Neural crest cell (in vitro differentiated cells): ENCODE measurements around the gene AJAP1. TPM values are rescaled to one million over a fixed set of nuclear protein-coding genes. Genes with fewer than 3 reads are reported as not detected.
A peak's percentile ranks its signal among the peaks of the same experiment; 100 is the strongest.

ENCODE experiments used
- DNase-seq: peaks from one replicate; pipeline ENCODE4 v3.0.0; 2021; ENCODE audit warnings: low read depth, mixed read lengths, low spot score
- H3K27ac Mint-ChIP-seq: one replicate; pipeline ENCODE4 v1.8.0; 2021; ENCODE audit warnings: mild to moderate bottlenecking, mixed read lengths; ENCODE audit not compliant: unreplicated experiment
- H3K27me3 Mint-ChIP-seq: 2 replicates; pipeline ENCODE4 v1.8.0; 2021; ENCODE audit warnings: low read depth, mild to moderate bottlenecking, mixed read lengths
- H3K36me3 Mint-ChIP-seq: 2 replicates; pipeline ENCODE4 v1.8.0; 2021; ENCODE audit warnings: low read depth, mild to moderate bottlenecking, mixed read lengths
- H3K4me1 Mint-ChIP-seq: 2 replicates; pipeline ENCODE4 v1.8.0; 2021; ENCODE audit warnings: mixed read lengths
- H3K4me3 Mint-ChIP-seq: one replicate; pipeline ENCODE4 v1.8.0; 2021; ENCODE audit warnings: mild to moderate bottlenecking, mixed read lengths
- H3K9me3 Mint-ChIP-seq: 2 replicates; pipeline ENCODE4 v1.8.0; 2021; ENCODE audit warnings: mixed read lengths
- total RNA-seq: library from RNA; stranded (reverse); gene quantifications from 2 replicates; pipeline ENCODE4 v1.2.1, GENCODE V29; 2021
- TF ChIP-seq, protein P1 (sequence below): fragments of 200-600 bp; sonication (generic); conservative IDR thresholded peaks from 2 replicates; pipeline ENCODE4 v1.5.0; 2021; ENCODE audit warnings: antibody characterized with exemption, mild to moderate bottlenecking

Gene AJAP1
- total RNA-seq, 1 donor from 2014 or later = 1.4 TPM

DNA sequence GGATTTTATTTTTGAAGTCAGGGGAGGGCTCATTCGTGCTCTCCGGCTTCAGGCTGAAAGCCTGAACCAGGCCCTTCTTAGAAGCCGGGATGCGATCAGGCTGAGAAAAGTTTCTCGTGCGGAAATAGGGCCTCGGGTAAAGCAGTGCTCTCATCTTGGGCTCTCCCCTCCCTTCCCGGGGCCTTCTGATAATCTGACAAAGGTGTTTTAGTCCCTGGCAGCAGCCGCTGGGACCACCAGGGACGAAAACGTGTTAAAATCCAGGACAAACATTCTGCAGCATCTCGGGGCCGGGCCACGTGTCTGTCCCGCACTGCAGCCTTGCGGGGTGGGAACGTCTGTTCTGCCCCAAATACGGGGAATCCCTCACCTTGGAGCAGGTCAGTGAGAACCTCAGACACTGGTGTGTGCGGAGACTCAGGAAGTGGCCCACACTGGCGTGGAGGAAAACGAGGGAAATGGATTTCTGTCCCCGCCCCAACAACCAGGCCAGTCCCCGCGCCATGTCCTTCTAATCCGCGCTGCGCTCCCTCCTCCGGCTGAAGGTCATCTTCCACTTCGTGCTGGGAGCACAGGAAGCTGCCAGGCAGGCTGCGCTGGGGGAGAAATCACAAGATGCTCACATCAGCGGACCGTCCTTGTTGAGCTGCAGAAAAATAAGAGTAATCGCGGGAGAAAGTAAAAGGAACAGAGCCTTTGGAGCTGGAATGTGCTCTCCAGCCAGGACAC is 16.6 kb upstream of the AJAP1 start:
- Mint-ChIP-seq H3K27ac (peak overlapping the region; percentile 43), H3K4me1 (peaks cover 22% of the 10 kb centered on the region), H3K27me3 (peaks cover 2% of the 10 kb centered on the region), H3K9me3 (no peaks in the 10 kb centered on the region), H3K4me3 (no peak overlapping the region), H3K36me3 (no peaks in the 10 kb centered on the region)
- TF ChIP-seq, protein P1, sequence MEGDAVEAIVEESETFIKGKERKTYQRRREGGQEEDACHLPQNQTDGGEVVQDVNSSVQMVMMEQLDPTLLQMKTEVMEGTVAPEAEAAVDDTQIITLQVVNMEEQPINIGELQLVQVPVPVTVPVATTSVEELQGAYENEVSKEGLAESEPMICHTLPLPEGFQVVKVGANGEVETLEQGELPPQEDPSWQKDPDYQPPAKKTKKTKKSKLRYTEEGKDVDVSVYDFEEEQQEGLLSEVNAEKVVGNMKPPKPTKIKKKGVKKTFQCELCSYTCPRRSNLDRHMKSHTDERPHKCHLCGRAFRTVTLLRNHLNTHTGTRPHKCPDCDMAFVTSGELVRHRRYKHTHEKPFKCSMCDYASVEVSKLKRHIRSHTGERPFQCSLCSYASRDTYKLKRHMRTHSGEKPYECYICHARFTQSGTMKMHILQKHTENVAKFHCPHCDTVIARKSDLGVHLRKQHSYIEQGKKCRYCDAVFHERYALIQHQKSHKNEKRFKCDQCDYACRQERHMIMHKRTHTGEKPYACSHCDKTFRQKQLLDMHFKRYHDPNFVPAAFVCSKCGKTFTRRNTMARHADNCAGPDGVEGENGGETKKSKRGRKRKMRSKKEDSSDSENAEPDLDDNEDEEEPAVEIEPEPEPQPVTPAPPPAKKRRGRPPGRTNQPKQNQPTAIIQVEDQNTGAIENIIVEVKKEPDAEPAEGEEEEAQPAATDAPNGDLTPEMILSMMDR = no peak
- DNase-seq = no peak

DNA sequence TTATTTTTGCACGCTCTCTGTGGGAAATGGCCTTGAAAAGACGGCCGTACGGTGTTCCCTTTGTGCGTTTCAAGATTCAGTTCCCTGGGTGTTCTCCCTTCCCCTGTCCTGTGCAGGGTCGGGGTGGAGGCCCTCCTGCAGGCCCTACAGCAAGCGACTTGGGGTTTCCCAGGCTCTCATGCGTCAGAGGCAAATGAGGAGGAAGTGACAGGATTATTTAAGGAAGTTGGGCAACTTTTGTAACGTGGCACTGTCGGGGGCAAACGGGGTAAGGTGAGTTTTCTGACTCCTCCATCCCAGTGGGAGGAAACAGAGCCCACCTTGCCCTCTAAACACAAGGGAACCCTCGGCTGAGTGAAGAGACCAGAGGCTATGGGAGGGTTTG is 16.1 kb upstream of the AJAP1 start:
- H3K4me1 Mint-ChIP-seq = peaks cover 22% of the 10 kb centered on the region
- H3K9me3 Mint-ChIP-seq = no peaks in the 10 kb centered on the region
- peaks cover 3% of the 10 kb centered on the region for H3K27me3 Mint-ChIP-seq
- TF ChIP-seq, protein P1 = no peak
- no peak overlapping the region for H3K27ac Mint-ChIP-seq
- no peaks in the 10 kb centered on the region for H3K36me3 Mint-ChIP-seq
- no peak for DNase-seq
- H3K4me3 Mint-ChIP-seq = no peak overlapping the region

DNA sequence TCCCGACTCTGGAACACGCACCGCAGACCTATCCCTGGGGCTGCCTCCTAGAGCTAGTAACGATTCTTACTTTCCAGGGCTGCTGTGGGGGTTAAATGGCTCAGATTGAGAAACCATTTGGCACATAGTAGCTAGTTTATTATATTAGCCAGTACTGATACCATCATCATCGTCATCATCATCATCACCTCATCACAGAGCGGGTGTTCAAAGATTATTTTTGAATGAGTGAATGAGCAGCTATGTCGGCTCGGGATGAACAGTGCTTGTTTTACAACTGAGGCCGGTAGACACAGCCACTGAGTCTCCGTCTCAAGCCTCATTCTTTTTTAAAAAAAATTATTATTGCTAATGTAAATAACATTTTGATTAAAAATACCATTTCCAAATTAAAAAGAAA is 13.5 kb upstream of the AJAP1 start:
- Mint-ChIP-seq H3K4me3 (no peak overlapping the region), H3K4me1 (peaks cover 22% of the 10 kb centered on the region), H3K27ac (no peak overlapping the region), H3K9me3 (no peaks in the 10 kb centered on the region), H3K36me3 (no peaks in the 10 kb centered on the region), H3K27me3 (peaks cover 11% of the 10 kb centered on the region)
- DNase-seq = no peak
- TF ChIP-seq, protein P1 = no peak

DNA sequence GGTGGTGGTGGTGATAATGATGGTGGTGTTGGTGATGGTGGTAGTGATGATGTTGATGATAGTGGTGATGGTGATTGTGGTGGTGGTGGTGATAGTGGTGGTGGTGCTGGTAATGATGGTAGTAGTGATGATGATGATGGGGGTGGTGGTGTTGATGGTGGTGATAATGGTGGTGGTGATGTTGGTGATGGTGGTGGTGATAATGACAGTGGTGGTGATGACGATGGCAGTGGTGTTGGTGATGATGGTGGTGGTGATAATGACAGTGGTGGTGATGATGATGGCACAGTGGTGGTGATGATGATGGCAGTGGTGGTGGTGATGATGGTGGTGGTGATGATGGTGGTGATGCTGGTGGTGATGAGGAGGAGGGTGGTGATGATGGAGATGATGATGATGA is 7.0 kb upstream of the AJAP1 start:
- Mint-ChIP-seq H3K36me3 (no peaks in the 10 kb centered on the region), H3K9me3 (no peaks in the 10 kb centered on the region), H3K27ac (no peak overlapping the region), H3K4me3 (no peak overlapping the region), H3K27me3 (peaks cover 18% of the 10 kb centered on the region), H3K4me1 (no peaks in the 10 kb centered on the region)
- DNase-seq = no peak
- TF ChIP-seq, protein P1 = no peak

DNA sequence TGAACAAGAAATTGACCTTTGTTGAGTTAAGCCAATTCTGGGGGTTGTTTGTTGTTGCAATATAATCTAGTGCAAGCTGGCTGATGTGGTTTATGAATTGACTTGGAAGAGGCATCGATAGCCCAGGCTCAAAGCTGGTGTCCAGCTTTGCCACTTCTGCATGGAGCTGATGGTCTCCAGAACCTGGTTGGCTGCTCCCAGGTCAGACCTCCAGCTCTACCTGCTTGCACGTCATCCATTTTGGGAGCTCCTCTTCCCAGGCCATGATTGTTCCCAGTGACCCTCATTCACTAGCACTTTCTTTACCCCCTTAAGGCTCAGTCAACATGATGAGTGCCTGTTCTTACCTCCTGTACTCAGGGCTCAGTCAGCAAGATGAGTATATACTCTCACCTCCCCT is 5.8 kb upstream of the AJAP1 start:
- Mint-ChIP-seq H3K36me3 (no peaks in the 10 kb centered on the region), H3K27ac (no peak overlapping the region), H3K27me3 (peaks cover 27% of the 10 kb centered on the region), H3K4me1 (no peaks in the 10 kb centered on the region), H3K9me3 (no peaks in the 10 kb centered on the region), H3K4me3 (no peak overlapping the region)
- TF ChIP-seq, protein P1 = no peak
- no peak for DNase-seq
